HEK293T (cell line): ENCODE measurements around the gene KIF16B.

Experiments used
- ARNT ChIP-seq: fragments of 450-650 bp; IDR thresholded peaks from 2 replicates; pipeline ENCODE4 v1.6.1; 2017; ENCODE audit warnings: mild to moderate bottlenecking
- BHLHE40 ChIP-seq: fragments of 450-650 bp; IDR thresholded peaks from 2 replicates; pipeline ENCODE4 v1.6.1; 2016; ENCODE audit warnings: mild to moderate bottlenecking, moderate library complexity, borderline replicate concordance
- ELF4 ChIP-seq: fragments of 450-650 bp; IDR thresholded peaks from 2 replicates; pipeline ENCODE4 v1.6.1; 2017; ENCODE audit warnings: antibody characterized with exemption
- FOXA1 ChIP-seq: fragments of 450-650 bp; IDR thresholded peaks from 2 replicates; pipeline ENCODE4 v1.6.1; 2016; ENCODE audit warnings: mild to moderate bottlenecking
- FOXK2 ChIP-seq: fragments of 450-650 bp; IDR thresholded peaks from 2 replicates; pipeline ENCODE4 v1.6.1; 2016; ENCODE audit warnings: mild to moderate bottlenecking
- FOXM1 ChIP-seq: fragments of 450-650 bp; IDR thresholded peaks from 2 replicates; pipeline ENCODE4 v1.6.1; 2017; ENCODE audit warnings: mild to moderate bottlenecking, borderline replicate concordance
- L3MBTL2 ChIP-seq: fragments of 450-650 bp; conservative IDR thresholded peaks from 2 replicates; pipeline ENCODE4 v1.6.1; 2016; ENCODE audit warnings: mild to moderate bottlenecking
- LEF1 ChIP-seq: fragments of 450-650 bp; IDR thresholded peaks from 2 replicates; pipeline ENCODE4 v1.6.1; 2017; ENCODE audit warnings: mild to moderate bottlenecking, borderline replicate concordance
- NFRKB ChIP-seq: fragments of 450-650 bp; IDR thresholded peaks from 2 replicates; pipeline ENCODE4 v1.6.1; 2016; ENCODE audit warnings: mild to moderate bottlenecking, moderate library complexity
- SP1 ChIP-seq: fragments of 450-650 bp; IDR thresholded peaks from 2 replicates; pipeline ENCODE4 v1.6.1; 2017
- SUZ12 ChIP-seq: fragments of 450-650 bp; IDR thresholded peaks from 2 replicates; pipeline ENCODE4 v1.6.1; 2016; ENCODE audit warnings: mild to moderate bottlenecking
- TARDBP ChIP-seq: fragments of 450-650 bp; IDR thresholded peaks from 2 replicates; pipeline ENCODE4 v1.6.1; 2016
- ZNF384 ChIP-seq: fragments of 450-650 bp; IDR thresholded peaks from 2 replicates; pipeline ENCODE4 v1.6.1; 2016

DNA sequence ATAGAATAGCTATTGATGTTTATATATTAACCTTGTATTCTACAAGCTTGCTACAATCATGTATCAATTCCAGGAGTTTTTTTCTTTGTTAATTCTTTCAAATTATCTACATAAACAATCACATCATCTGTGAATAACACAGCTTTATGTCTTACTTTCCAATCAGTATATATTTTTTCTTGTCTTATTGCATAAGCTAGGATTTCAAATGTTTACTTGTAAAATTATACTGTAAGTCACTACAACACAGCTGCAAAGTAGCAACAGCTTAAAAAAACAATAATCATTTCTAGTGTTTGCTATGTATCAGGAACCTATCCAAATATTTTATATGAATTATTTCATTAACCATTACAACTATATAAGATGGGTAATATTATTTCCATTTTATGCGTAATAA lies 270.4 kb downstream of the KIF16B start:
- TF ChIP-seq SP1 (no peak), FOXA1 (no peak), LEF1 (no peak), FOXK2 (no peak), TARDBP (no peak), ARNT (no peak), SUZ12 (no peak), BHLHE40 (no peak), ZNF384 (no peak), NFRKB (no peak), ELF4 (no peak), FOXM1 (no peak), L3MBTL2 (no peak)
